NCI-H2196 treated with DMSO at 0.1 percent for 48 hours (cell line): ENCODE data around the gene HGFAC.

Experiments
- DNase-seq: peaks from one replicate; lab custom pipeline; 2025; ENCODE audit not compliant: unreplicated experiment; lab: John Stamatoyannopoulos, UW

Gene HGFAC

DNA sequence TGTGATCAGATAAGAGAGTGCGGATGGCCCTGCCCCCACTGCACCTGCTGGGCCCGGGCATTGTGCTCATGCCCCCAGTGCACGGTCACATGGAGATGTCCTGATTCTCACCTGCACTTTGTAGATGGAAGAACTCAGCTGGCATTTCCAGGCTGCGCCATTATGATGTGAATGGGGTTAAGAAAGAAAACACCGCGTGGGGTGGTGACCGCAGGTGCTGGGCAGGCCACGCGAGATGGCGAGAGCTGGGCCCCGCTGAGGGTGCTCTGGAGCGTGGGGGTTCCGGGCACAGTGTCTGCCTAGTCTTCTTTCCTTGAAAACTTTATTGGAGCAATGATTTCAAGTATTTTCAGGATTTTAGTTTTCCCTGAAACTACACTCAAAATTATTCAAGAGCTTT, 17.8 kb upstream of the HGFAC start:
- DNase-seq = peak; percentile 11

DNA sequence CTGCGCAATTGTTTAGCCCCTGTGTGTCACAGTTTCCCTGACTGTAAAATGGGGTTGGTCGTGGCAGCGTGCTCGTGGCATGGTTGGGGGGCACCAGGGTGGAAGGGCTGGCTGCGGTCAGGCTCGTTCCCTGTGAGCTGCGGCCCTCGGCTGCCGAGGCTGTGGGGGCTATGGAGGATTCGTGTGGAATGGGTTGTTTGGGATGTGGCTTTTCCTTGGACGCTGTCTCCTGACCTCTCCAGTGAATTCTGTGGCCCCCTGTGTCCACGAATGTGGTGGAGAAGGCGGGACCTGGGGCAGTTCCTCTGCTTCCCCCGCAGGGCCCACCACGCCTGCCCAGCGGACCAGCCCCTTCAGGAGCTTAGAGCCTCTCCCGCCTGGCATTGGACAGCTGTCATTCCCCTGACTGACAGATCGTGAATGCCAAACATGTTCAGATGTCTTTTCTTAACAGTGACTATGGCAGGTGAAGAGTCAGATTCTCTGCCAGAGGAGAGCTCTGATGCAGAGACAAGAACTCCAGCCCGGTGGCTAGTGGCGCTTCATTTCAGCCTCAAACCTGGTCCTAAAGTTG, 17.2 kb upstream of the HGFAC start:
- no peak for DNase-seq

DNA sequence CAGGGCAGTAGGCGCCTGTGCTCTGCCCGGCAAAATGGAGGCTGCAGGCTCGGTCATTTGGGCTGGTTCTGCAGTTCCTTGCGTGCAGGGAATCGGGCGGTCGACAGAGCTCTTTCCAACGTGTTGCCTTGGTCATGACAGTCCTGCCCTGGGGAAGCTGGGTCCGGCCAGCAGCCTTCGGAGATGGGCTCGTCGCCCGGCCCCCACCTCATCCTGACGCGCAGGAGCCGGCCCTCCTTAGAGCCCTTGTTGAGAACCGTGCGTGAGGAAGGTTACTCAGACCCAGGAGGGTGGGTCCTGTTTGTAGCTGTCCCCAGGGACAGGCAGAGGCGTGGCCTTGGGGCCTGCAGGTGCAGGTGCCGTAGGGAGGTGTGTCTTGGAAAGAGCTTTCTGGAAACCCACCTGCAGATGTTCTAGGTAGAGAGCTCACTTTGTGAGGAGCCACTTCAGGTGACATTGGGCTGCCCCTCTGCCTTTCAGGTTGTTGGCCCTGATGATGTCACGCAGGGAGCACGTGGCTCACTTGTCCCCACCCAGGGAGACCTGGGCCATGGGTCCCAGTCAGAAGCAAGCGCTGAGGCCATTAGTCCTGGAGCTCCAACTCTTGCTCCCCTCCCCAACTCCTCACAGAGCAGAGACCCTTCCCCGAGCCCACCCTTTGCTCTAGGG, 15.2 kb upstream of the HGFAC start:
- DNase-seq = no peak

DNA sequence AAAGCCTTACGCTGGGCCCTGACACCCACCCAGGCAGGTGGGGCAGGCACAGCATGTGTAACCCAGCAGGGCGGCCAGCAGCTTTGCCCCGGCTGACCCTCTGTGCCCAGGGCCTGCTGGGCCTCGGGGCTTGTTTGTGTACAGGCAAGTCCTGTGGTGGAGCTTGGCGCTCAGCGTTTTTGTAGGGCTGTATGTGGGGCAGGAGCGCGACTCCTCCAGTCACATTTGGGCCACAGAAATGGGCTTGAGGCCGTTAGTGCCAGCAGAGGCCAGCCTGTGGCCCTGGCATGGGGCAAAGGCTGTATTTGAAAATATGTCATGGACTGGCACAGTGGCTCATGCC, 14.7 kb upstream of the HGFAC start:
- DNase-seq = no peak

DNA sequence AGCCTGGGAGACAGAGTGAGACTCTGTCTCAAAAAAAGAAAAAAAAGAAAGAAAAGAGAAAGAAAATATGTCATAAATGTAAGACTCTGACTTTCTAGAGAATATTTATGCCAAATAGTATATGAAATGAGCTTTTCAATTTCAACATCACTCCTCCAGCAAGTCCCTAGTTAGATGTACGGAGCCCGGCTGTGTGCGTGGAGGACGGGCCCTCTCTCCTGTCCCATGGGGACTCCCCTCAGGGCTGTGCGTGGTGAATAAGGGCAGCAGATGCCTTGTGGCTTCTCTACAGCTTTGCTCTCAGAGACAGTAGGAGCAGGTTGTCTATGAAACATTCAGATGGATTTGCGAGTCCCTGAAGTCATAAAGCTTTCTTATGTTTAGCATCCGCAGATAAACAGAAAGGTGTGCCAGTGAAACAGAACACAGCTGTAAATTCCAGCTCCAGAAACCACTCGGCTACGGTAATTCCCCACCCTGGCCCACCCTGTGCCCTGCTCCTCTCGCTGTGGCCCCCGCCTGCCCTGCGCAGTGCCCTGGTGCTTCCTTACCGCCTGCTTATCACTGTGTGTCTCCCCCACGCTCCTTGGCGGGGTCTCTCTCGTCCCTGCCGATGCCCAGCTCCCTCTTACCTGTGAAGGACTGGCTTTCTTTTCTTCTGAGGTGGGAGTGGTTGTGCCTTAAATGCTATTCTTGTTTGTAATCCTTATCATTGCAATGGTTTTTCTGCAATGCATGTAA, 13.9 kb upstream of the HGFAC start:
- no peak for DNase-seq

DNA sequence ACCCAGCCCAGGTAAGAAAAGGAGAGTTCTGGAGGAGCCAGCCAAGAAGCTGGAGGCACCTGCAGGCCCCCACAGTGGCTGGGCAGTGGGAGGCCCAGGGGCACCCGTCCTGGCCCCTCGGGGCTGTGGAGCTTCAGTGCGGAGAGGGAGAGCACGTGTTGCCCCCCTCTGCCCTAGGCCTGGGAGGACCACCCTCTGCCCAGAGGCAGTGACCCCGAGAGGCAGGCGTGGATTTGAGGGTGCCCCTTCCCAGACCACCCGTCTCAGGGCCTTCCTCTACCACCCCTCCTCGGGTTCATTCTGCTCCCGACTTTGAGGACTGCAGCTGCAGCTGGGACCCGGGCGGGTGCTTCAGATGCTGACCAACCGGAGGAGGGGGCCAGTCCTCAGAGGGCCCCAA, 12.1 kb upstream of the HGFAC start:
- no peak for DNase-seq

DNA sequence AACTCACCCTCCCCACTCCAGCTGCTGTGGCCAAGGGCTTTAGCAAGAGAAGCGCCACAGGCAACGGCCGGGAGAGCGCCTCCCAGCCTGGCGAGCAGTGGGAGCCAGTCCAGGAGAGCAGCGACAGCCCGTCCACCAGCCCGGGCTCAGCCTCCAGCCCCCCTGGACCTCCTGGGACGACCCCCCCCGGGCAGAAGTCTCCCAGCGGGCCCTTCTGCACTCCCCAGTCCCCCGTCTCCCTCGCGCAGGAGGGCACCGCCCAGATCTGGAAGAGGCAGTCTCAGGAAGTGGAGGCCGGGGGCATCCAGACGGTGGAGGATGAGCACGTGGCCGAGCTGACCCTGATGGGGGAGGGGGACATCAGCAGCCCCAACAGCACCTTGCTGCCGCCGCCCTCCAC, 11.2 kb upstream of the HGFAC start:
- no peak for DNase-seq

DNA sequence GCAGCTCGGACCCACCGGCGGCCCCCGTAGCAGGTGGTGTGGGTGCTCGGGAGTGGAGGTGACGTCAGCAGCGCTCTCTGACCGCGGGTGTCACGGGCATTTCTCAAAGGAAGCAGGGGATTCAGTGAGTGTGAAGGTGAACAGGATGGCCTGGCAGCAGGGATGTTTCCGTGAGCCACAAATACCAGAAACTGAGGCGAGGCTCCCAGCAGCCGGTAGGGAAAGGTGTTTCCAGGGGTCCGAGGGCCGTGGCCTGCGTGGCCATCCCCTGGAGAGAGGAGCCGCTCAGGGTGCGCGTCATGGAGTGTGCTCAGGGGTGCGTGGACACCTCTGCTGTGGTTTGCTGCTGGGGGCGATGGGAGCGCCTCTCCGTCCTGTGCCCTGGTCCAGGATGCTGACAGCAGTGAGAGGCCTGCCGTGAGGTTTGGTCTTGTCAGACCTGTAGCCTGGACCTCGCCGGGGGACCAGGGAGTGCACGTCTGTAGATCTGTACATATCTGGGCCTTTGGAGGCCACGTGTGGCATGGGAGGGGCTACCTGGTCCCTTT, 10.2 kb upstream of the HGFAC start:
- no peak for DNase-seq

DNA sequence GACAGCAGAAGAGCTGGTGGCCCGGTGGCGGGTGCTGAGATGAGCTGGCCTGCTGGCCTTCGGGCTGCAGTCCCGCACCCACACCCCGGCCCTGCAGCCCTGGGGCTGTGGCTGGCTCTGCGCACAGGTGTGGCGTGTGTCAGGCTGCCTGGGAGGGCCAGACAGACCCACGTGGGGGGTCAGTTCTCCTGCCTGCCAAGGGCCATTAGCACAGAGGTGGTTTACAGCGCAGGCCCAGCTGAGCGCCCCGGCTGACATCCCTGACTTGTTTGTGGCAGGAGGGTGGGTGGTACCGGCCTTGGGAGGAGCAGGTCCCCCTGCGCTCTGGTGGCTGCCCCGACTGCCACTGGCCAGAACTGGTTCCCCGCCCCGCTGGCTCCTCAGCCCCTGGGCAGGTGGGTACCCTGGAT, 9.4 kb upstream of the HGFAC start:
- DNase-seq = no peak

DNA sequence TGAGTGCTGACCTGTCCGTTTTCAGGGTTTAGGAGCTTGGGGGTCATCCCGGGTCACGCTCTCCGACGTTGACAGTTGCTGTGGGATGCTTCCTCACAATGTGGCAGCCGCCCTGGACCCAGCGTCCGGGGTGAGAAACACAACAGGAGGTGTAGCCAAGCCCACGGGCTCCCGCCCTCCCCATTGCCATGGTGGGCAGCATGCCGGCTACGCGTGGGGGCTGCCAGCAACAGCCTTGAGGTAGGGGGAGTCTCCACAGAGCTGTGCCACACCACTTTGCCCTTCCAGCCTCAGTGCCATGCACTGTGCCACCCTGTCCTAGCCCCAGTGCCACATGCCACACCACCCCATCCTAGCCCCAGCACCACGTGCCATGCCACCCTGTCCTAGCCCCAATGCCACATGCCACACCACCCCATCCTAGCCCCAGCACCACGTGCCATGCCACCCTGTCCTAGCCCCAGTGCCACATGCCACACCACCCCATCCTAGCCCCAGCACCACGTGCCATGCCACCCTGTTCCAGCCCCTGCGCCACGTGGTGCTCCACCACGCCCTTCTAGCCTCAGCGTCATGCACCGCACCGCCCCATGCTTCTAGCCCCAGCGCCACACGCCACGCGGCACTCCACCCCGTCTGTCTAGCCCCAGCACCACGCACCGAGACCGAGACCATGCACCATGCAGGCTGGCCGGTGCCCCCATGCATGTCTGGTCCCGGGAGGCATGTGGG, 8.5 kb upstream of the HGFAC start:
- DNase-seq = no peak

DNA sequence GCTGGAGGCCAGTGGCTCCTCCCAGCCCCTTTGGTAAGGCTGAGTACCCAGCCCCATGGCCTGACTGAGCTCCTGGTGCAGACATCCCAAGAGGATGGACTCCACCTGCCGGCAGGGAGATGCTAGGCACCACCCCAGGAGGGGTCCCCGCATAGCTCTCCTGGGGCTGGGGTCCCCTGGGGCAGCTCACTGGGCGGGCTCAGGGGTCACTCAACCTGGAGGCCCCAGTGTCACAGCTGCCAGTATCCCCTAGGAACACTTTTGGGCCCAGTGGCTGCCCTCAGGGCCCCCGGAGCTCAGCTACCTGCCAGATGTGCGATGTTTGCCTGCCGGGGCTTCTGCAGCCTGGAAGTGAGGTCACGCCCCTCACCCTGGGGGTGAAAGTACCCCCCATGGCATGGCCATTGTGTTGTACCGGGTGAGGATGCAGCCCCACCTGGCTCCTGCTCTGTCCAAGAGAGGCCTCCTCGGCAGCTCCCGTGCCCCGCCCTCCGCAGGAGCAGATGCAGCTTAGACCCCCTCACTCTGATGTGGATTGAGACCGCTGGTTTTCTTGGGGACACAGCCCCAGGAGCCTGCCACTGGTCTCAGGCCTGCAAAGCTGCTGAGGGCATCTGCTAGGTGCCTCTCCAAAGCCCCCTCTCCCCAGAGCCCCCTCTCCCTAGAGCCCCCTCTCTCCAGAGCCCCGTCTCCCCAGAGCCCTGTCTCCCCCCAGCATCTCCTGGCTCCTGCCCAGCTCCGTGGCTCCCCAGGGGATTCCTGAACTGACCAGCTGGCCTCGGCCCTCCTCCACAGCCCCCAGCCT, 6.7 kb upstream of the HGFAC start:
- no peak for DNase-seq

DNA sequence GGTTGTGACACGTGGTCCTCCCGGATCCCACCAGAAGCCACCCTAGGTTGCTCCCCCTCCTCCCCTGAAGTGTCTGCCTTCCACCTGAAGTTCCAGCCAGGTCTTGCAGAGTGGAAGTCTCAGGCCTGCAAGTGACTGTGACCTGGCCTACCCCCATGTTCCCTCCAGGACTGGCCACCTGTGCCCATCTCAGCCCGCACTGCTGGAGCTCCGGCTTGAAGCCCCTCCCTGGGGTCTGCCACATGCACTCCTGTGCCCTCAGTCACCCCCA, 6.1 kb upstream of the HGFAC start:
- no peak for DNase-seq

DNA sequence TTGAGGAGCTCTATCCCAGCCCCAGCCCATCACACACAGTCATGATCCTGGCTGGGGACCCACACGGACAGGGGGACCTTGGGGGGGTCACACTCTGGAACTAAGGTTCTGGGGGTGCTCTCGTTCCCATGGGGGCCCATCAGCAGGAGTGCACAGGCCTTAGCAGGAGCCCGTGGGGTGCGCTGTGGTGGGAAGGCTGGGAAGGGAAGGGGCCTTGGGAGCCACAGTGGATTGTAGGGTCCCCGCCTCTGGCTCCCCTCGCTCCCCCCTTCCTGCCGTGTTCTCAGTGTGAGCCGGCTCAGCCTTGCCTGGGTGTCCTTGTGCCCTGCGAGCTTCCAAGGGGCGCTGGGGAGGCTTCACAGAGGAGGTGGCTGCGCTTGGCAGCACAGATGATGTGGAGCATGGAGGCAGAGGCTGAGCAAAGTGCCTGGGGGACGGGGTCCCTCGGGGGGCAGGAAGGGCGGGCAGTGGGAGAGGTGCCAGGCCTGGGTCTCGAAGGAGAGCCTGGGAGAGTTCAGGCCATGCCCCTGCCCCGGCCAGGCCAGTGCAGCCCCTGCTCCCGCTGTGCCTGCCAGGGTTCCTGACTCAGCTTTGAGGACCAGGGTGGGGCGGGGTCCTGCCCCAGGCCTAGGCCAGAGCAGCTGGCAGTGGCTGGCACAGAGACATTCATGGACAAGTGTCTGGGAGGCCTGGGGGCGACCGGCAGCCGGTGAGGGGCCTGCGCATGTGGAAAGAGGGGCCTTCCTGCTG, 5.5 kb upstream of the HGFAC start:
- DNase-seq = no peak

DNA sequence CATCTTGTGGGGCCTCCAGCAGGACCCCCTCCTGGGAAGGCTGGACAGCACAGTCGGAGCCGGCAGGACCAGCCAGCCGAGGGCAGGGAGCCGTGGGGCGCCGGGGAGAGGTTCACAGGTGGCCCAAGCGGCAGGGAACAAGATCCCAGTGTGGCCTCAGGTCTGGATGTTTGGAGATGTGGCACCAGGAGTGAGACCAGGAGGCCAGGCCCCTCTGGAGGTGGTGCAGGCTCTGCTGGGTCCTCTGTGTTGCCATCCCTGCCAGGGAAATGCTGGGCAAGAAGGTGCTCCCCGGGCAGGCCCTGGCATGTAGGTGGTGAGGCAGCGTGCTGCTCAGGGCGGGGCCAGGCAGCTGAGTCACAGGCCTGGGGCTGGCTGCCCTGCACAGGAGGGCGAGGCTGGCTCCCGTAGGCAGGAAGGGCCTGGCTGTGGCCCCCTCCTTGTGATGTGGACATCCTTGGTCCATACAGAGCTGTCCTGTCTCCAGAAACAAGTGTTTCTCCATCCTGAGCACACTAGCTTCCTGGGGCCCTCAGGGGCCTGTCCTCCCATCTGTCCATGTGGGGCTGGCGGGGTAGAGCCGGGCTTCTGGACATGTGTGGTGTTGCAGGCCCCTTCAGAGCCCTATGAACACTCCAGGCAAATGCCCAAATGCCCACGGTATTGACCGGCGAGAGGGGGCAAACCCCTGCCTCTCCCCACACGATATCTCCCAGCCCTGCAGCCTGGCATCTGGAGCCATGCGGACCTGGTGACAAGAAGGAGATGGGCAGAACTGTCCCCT, 4.8 kb upstream of the HGFAC start:
- peak; percentile 85 for DNase-seq

DNA sequence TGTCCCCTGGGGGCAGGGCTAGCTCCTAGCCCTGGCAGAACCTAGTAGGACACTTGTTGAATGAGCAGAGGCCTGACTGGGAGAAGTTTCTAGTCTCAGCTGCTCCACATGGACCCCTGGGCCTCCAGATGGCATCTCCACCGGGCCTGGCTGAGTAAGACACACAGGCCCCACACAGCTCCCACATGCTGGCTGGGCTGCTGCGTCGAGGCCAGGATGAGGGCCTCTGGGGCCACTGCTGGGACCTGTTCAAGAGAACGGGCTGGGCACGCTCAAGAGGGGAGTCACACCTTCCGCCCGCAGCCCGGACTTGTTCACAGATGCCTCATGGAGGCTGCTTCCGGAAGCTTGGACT, 4.2 kb upstream of the HGFAC start:
- DNase-seq = no peak

DNA sequence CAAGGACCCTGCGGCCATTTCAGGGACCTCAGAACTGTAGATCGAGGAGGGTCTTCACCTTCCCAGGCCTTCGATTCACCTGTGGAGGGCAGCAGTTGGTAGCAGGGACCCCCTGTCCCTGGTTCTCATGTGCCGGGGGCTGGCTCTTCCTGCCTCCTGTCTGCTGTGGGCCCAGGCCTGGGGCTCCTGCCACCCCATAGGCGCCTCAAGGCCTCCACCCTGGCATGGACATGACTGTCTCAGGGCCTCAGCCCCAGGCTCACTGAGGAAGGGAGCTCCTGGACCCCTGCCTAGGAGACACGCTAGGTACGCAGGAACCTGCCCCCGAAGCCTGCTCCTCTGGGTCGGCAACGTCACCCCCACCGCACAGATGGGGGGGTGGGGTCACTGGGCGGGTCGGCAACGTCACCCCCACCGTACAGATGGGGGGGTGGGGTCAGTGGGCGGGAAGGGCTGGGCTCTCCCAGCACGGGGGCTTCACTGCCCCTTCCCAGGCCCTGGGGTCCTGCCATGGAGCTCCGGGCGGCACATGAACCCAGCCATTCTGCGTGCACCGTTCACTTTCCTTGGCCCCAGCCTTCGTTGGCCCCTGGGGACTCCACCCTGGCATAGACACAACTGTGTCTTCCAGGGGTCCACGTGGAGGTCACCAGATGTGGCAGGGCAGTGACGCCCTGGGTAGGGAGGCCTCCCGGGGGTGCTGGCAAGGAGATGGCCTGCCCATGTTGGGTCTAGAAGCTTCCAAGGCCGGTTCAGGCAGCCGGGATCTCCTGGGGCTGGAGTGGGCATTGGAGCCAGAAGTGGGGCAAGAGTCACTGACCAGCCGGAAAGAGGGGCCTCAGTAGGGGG, 3.5 kb upstream of the HGFAC start:
- no peak for DNase-seq

DNA sequence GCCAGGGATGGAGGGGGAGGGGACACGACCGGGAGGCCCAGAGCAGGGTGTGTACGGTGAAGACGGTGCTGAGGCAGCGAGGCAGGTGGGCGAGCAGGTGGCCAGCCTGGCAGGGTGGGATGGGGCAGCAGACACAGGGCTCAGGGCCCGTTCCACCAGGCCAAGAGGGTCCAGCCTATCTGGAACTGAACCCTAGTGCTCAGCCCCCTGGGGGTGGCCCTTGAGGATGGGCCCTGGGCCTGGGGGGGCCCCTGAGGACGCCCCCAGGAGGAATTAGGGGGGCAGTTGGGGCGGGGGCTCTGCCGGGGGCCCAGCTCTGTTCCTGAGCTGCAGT, 3.0 kb upstream of the HGFAC start:
- DNase-seq = no peak

DNA sequence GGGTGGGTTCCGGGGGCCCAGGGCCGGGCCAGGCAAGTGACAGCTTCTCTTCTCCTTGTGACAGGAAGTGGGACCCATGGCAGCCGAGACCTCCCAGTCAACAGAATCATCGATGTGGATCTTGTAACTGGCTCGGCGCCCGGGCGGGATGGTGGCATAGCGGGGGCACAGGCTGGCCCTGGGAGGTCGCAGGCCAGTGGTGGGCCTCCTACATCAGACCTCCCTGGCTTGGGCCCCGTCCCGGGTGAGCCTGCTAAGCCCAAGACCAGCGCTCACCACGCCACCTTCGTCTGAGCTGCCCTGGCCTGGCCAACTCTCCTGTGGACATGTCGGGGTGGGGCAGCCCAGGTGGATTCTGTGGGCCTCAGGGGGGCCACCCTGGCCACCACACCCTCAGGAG, 2.4 kb upstream of the HGFAC start:
- no peak for DNase-seq

DNA sequence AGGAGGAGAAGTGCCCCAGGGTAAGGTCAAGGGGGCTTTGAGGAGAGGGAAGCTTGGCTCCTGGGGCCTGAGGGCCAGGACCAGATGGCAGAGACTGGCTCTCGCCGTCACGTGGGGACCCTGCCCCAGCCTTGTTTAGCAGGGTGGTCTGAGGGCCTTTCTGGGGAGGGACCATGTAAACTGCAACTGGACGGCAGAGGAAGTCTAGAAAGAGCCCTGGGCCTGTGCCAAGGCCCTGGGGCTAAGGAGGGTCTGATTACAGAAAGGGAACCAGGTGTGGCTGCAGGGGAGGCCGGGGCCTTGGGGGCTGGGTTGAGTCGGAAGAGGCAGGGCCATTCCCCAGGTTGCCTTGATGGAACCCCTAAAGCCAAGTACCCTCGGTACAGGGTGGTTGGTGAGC, 1.8 kb upstream of the HGFAC start:
- no peak for DNase-seq
